ENCODE data around the gene FBXW7. TPM values are rescaled to one million over a fixed set of nuclear protein-coding genes. Genes with fewer than 3 reads are reported as not detected.

Gene FBXW7
- total and polyA plus RNA-seq, 2 of the 13 experiments (the other 11 are each of a cell fraction or from before 2014, with no cell fraction given), result 5.0 to 40.9 TPM

GRCh38 chr4:152448038-152448707 is 87.7 kb downstream of the FBXW7 start (continued):
- no peak for TF ChIP-seq BCLAF1 (IDR thresholded peaks at IDR 0.05)
- TF ChIP-seq DPF2 (CRISPR knock-in tag; IDR thresholded peaks at IDR 0.05; ENCODE audit: borderline replicate concordance, low read depth), result no peak
- no peak for TF ChIP-seq MED1 (CRISPR knock-in tag; IDR thresholded peaks at IDR 0.05)
- TF ChIP-seq NR2C2 (CRISPR knock-in tag; IDR thresholded peaks at IDR 0.05; ENCODE audit: borderline replicate concordance), result no peak
- TF ChIP-seq TFAP4 (IDR thresholded peaks at IDR 0.05; ENCODE audit: borderline replicate concordance, low read depth), result no peak
- TF ChIP-seq NBN (conservative IDR thresholded peaks at IDR 0.05), result no peak
- TF ChIP-seq THAP9 (CRISPR knock-in tag; IDR thresholded peaks at IDR 0.05; ENCODE audit: borderline replicate concordance), result no peak
- TF ChIP-seq ZNF7 (CRISPR knock-in tag; IDR thresholded peaks at IDR 0.05), result no peak
- TF ChIP-seq ZNF616 (CRISPR knock-in tag; IDR thresholded peaks at IDR 0.05; ENCODE audit: low read depth), result no peak
- no peak for TF ChIP-seq AGO1 (IDR thresholded peaks at IDR 0.05; ENCODE audit: low read depth, low read length, poor library complexity, severe bottlenecking)

All from HepG2 (cell line).